NCI-H146 treated with DMSO at 0.1 percent for 48 hours (cell line): Measurements from ENCODE around the gene SPACA9.

Experiments used
- DNase-seq: peaks from one replicate; lab custom pipeline; 2025; ENCODE audit not compliant: unreplicated experiment; lab: John Stamatoyannopoulos, UW

The SPACA9 gene

GRCh38 chr9:132892400-132892799 is 13.7 kb downstream of the SPACA9 start:
- no peak for DNase-seq

- DNase-seq: no peak
Measured at GRCh38 chr9:132894346-132894745, 15.6 kb downstream of the SPACA9 start.

GRCh38 chr9:132894862-132895835 is 16.5 kb downstream of the SPACA9 start:
- DNase-seq: no peak

- DNase-seq: no peak
Measured at GRCh38 chr9:132896264-132896663, 17.6 kb downstream of the SPACA9 start.

- no peak for DNase-seq
Measured at GRCh38 chr9:132896906-132897305, 18.2 kb downstream of the SPACA9 start.

GRCh38 chr9:132898051-132898450 is 19.4 kb downstream of the SPACA9 start:
- DNase-seq: no peak

GRCh38 chr9:132901858-132902831 is 23.4 kb downstream of the SPACA9 start:
- peak; percentile 8 for DNase-seq

GRCh38 chr9:132903574-132904492 is 25.1 kb downstream of the SPACA9 start:
- DNase-seq: no peak

GRCh38 chr9:132905726-132906125 is 27.0 kb downstream of the SPACA9 start:
- DNase-seq: no peak

GRCh38 chr9:132908635-132909034 is 29.9 kb downstream of the SPACA9 start:
- no peak for DNase-seq

- DNase-seq: no peak
Measured at GRCh38 chr9:132909311-132909710, 30.6 kb downstream of the SPACA9 start.

GRCh38 chr9:132910376-132910775 is 31.7 kb downstream of the SPACA9 start:
- no peak for DNase-seq

GRCh38 chr9:132912131-132912530 is 33.4 kb downstream of the SPACA9 start:
- DNase-seq: no peak

GRCh38 chr9:132914924-132915323 is 36.2 kb downstream of the SPACA9 start:
- no peak for DNase-seq

- DNase-seq: no peak
Measured at GRCh38 chr9:132919614-132920268, 41.0 kb downstream of the SPACA9 start.

- no peak for DNase-seq
Measured at GRCh38 chr9:132923346-132923902, 44.7 kb downstream of the SPACA9 start.

GRCh38 chr9:132927704-132928103 is 49.0 kb downstream of the SPACA9 start:
- DNase-seq: no peak

GRCh38 chr9:132931178-132931735 is 52.6 kb downstream of the SPACA9 start:
- DNase-seq: no peak

GRCh38 chr9:132935026-132935425 is 56.3 kb downstream of the SPACA9 start:
- no peak for DNase-seq
